Right lobe of liver (tissue), 4 donors: ENCODE data around the gene MTRFR.

Experiments used
- POLR2A ChIP-seq: fragments of 450-650 bp; IDR thresholded peaks from one replicate; pipeline ENCODE4 v1.6.1; 2017; ENCODE audit warnings: antibody characterized with exemption, mild to moderate bottlenecking
- TF ChIP-seq, protein P1 (sequence below), 4 donors: fragments of 200-600 bp in 3 of 4; fragments of 450-650 bp in 1 of 4; IDR thresholded peaks; one replicate each; pipeline versions ENCODE4 v1.5.1 to v1.8.0; 2016 to 2022; ENCODE audit warnings: antibody characterized with exemption in 4 of 4, mild to moderate bottlenecking in 2 of 4
- donor health status: DM: no; HTN: no; CAD: no.
- donor health status: DM: no; HTN: no; CAD: no.
- donor health status: DM: no; HTN: yes; CAD: no.

- TF ChIP-seq, protein P1, sequence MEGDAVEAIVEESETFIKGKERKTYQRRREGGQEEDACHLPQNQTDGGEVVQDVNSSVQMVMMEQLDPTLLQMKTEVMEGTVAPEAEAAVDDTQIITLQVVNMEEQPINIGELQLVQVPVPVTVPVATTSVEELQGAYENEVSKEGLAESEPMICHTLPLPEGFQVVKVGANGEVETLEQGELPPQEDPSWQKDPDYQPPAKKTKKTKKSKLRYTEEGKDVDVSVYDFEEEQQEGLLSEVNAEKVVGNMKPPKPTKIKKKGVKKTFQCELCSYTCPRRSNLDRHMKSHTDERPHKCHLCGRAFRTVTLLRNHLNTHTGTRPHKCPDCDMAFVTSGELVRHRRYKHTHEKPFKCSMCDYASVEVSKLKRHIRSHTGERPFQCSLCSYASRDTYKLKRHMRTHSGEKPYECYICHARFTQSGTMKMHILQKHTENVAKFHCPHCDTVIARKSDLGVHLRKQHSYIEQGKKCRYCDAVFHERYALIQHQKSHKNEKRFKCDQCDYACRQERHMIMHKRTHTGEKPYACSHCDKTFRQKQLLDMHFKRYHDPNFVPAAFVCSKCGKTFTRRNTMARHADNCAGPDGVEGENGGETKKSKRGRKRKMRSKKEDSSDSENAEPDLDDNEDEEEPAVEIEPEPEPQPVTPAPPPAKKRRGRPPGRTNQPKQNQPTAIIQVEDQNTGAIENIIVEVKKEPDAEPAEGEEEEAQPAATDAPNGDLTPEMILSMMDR (IDR thresholded peaks at IDR 0.05): no peak
- no peak for TF ChIP-seq POLR2A
Measured at GRCh38 chr12:123283461-123283860, 50.2 kb downstream of the MTRFR start.
